Stimulated activated naive CD8-positive, alpha-beta T cell treated with anti-CD3 and anti-CD28 coated beads, Interleukin-15, Interleukin-2, amounts not matched to agents 100 ng/mL and 50 ng/mL, for 24 hours (primary cell): Measurements from ENCODE around the gene PXK.
A peak's percentile ranks its signal among the peaks of the same experiment; 100 is the strongest.

Experiments used
- H3K27ac Mint-ChIP-seq: one replicate; pipeline ENCODE4 v1.8.0; 2021; ENCODE audit warnings: mild to moderate bottlenecking, mixed read lengths
- H3K27me3 Mint-ChIP-seq: one replicate; pipeline ENCODE4 v1.8.0; 2021; ENCODE audit warnings: mixed read lengths
- H3K36me3 Mint-ChIP-seq: one replicate; pipeline ENCODE4 v1.8.0; 2021; ENCODE audit warnings: low read depth, mixed read lengths
- H3K4me1 Mint-ChIP-seq: one replicate; pipeline ENCODE4 v1.8.0; 2021; ENCODE audit warnings: low read depth, mixed read lengths
- H3K4me3 Mint-ChIP-seq: one replicate; pipeline ENCODE4 v1.8.0; 2021; ENCODE audit warnings: mild to moderate bottlenecking, mixed read lengths
- H3K9me3 Mint-ChIP-seq: one replicate; pipeline ENCODE4 v1.8.0; 2021; ENCODE audit warnings: mixed read lengths

Gene PXK

GRCh38 chr3:58394339-58394738 lies 61.6 kb downstream of the PXK start:
- Mint-ChIP-seq H3K9me3 (no peaks in the 10 kb centered on the region), H3K36me3 (peaks cover 67% of the 10 kb centered on the region), H3K4me1 (no peaks in the 10 kb centered on the region), H3K27me3 (no peaks in the 10 kb centered on the region), H3K4me3 (no peak overlapping the region), H3K27ac (no peak overlapping the region)

GRCh38 chr3:58398669-58399333 lies 66.1 kb downstream of the PXK start:
- Mint-ChIP-seq H3K36me3 (peaks cover 68% of the 10 kb centered on the region), H3K9me3 (no peaks in the 10 kb centered on the region), H3K27ac (no peak overlapping the region), H3K27me3 (no peaks in the 10 kb centered on the region), H3K4me3 (no peak overlapping the region), H3K4me1 (no peaks in the 10 kb centered on the region)

- Mint-ChIP-seq H3K27ac (no peak overlapping the region), H3K4me1 (no peaks in the 10 kb centered on the region), H3K36me3 (peaks cover 50% of the 10 kb centered on the region)
These were observed 70.9 kb downstream of the PXK start for GRCh38 chr3:58403513-58404109.

GRCh38 chr3:58404396-58404795 lies 71.7 kb downstream of the PXK start:
- Mint-ChIP-seq H3K27me3 (no peaks in the 10 kb centered on the region), H3K4me3 (no peak overlapping the region), H3K4me1 (no peaks in the 10 kb centered on the region), H3K27ac (peak overlapping the region; percentile 49), H3K9me3 (no peaks in the 10 kb centered on the region), H3K36me3 (peaks cover 50% of the 10 kb centered on the region)

More at GRCh38 chr3:58403513-58404109, 70.9 kb downstream of the PXK start:
- Mint-ChIP-seq H3K27me3 (no peaks in the 10 kb centered on the region), H3K4me3 (no peak overlapping the region), H3K9me3 (no peaks in the 10 kb centered on the region)

GRCh38 chr3:58408906-58409305 lies 76.2 kb downstream of the PXK start:
- Mint-ChIP-seq H3K36me3 (peaks cover 50% of the 10 kb centered on the region), H3K27ac (no peak overlapping the region)

GRCh38 chr3:58409663-58410062 lies 77.0 kb downstream of the PXK start:
- no peak overlapping the region for H3K27ac Mint-ChIP-seq
- no peak overlapping the region for H3K4me3 Mint-ChIP-seq
- peaks cover 4% of the 10 kb centered on the region for H3K4me1 Mint-ChIP-seq
- H3K9me3 Mint-ChIP-seq, result no peaks in the 10 kb centered on the region
- no peaks in the 10 kb centered on the region for H3K27me3 Mint-ChIP-seq
- peaks cover 42% of the 10 kb centered on the region for H3K36me3 Mint-ChIP-seq

More at GRCh38 chr3:58408906-58409305, 76.2 kb downstream of the PXK start:
- Mint-ChIP-seq H3K4me1 (no peaks in the 10 kb centered on the region), H3K27me3 (no peaks in the 10 kb centered on the region), H3K4me3 (no peak overlapping the region), H3K9me3 (no peaks in the 10 kb centered on the region)

- H3K36me3 Mint-ChIP-seq, result peaks cover 45% of the 10 kb centered on the region
- H3K4me3 Mint-ChIP-seq, result no peak overlapping the region
- H3K27me3 Mint-ChIP-seq, result no peaks in the 10 kb centered on the region
- no peaks in the 10 kb centered on the region for H3K9me3 Mint-ChIP-seq
- peaks cover 4% of the 10 kb centered on the region for H3K4me1 Mint-ChIP-seq
- no peak overlapping the region for H3K27ac Mint-ChIP-seq
These were observed 78.3 kb downstream of the PXK start for GRCh38 chr3:58411036-58411435.

- peaks cover 45% of the 10 kb centered on the region for H3K36me3 Mint-ChIP-seq
These were observed 79.4 kb downstream of the PXK start for GRCh38 chr3:58411851-58412830.

GRCh38 chr3:58414538-58415197 lies 82.0 kb downstream of the PXK start:
- H3K4me1 Mint-ChIP-seq, result peaks cover 4% of the 10 kb centered on the region
- H3K9me3 Mint-ChIP-seq, result no peaks in the 10 kb centered on the region
- no peak overlapping the region for H3K27ac Mint-ChIP-seq
- H3K4me3 Mint-ChIP-seq, result no peak overlapping the region
- peaks cover 33% of the 10 kb centered on the region for H3K36me3 Mint-ChIP-seq
- no peaks in the 10 kb centered on the region for H3K27me3 Mint-ChIP-seq

More at GRCh38 chr3:58411851-58412830, 79.4 kb downstream of the PXK start:
- Mint-ChIP-seq H3K27me3 (no peaks in the 10 kb centered on the region), H3K4me3 (no peak overlapping the region), H3K9me3 (no peaks in the 10 kb centered on the region), H3K4me1 (peaks cover 4% of the 10 kb centered on the region), H3K27ac (no peak overlapping the region)

- Mint-ChIP-seq H3K27ac (no peak overlapping the region), H3K4me1 (peaks cover 7% of the 10 kb centered on the region), H3K9me3 (no peaks in the 10 kb centered on the region), H3K36me3 (peaks cover 31% of the 10 kb centered on the region), H3K27me3 (no peaks in the 10 kb centered on the region), H3K4me3 (no peak overlapping the region)
These were observed 83.5 kb downstream of the PXK start for GRCh38 chr3:58416191-58416590.

- H3K9me3 Mint-ChIP-seq, result no peaks in the 10 kb centered on the region
These were observed 84.4 kb downstream of the PXK start for GRCh38 chr3:58417075-58417474.

GRCh38 chr3:58418227-58418626 lies 85.5 kb downstream of the PXK start:
- no peaks in the 10 kb centered on the region for H3K27me3 Mint-ChIP-seq
- H3K36me3 Mint-ChIP-seq, result peaks cover 37% of the 10 kb centered on the region
- no peaks in the 10 kb centered on the region for H3K9me3 Mint-ChIP-seq
- H3K4me1 Mint-ChIP-seq, result peaks cover 7% of the 10 kb centered on the region
- H3K4me3 Mint-ChIP-seq, result no peak overlapping the region
- no peak overlapping the region for H3K27ac Mint-ChIP-seq

More at GRCh38 chr3:58417075-58417474, 84.4 kb downstream of the PXK start:
- peaks cover 35% of the 10 kb centered on the region for H3K36me3 Mint-ChIP-seq
- H3K4me1 Mint-ChIP-seq, result peaks cover 7% of the 10 kb centered on the region
- no peak overlapping the region for H3K27ac Mint-ChIP-seq
- H3K4me3 Mint-ChIP-seq, result no peak overlapping the region
- no peaks in the 10 kb centered on the region for H3K27me3 Mint-ChIP-seq

GRCh38 chr3:58419780-58420507 lies 87.3 kb downstream of the PXK start:
- Mint-ChIP-seq H3K27ac (no peak overlapping the region), H3K4me3 (no peak overlapping the region), H3K36me3 (peaks cover 43% of the 10 kb centered on the region), H3K4me1 (peaks cover 3% of the 10 kb centered on the region), H3K27me3 (no peaks in the 10 kb centered on the region), H3K9me3 (no peaks in the 10 kb centered on the region)

- H3K4me1 Mint-ChIP-seq, result peaks cover 3% of the 10 kb centered on the region
- H3K27ac Mint-ChIP-seq, result no peak overlapping the region
- no peaks in the 10 kb centered on the region for H3K27me3 Mint-ChIP-seq
- H3K9me3 Mint-ChIP-seq, result no peaks in the 10 kb centered on the region
- H3K4me3 Mint-ChIP-seq, result no peak overlapping the region
- peaks cover 48% of the 10 kb centered on the region for H3K36me3 Mint-ChIP-seq
These were observed 88.3 kb downstream of the PXK start for GRCh38 chr3:58421004-58421403.
